ENCODE data around the gene OGFOD1. TPM values are rescaled to one million over a fixed set of nuclear protein-coding genes. Genes with fewer than 3 reads are reported as not detected.

Gene OGFOD1
- total RNA-seq, 1 donor, result 95.0 TPM

DNA sequence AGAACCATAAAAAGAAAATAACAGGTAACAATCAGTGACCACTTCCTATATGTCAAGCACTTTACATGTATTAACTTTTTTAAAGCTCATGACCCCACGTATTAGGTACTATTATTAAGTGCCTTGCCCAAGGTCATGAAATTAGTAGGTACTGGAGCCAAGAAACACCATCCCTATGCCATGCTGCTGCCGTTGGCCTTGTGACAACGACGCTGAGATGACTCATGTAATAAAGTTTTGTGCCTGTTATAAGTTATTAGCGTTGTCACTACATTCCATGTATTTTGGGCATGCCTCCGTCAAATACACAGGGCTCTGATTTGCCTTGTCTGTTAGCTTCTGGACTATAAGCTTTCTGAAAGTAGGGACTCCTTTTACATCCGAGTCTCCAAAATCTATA lies 67.1 kb downstream of the OGFOD1 start:
- DNase-seq (ENCODE audit: low read depth), result no peak
- TF ChIP-seq, protein P1, sequence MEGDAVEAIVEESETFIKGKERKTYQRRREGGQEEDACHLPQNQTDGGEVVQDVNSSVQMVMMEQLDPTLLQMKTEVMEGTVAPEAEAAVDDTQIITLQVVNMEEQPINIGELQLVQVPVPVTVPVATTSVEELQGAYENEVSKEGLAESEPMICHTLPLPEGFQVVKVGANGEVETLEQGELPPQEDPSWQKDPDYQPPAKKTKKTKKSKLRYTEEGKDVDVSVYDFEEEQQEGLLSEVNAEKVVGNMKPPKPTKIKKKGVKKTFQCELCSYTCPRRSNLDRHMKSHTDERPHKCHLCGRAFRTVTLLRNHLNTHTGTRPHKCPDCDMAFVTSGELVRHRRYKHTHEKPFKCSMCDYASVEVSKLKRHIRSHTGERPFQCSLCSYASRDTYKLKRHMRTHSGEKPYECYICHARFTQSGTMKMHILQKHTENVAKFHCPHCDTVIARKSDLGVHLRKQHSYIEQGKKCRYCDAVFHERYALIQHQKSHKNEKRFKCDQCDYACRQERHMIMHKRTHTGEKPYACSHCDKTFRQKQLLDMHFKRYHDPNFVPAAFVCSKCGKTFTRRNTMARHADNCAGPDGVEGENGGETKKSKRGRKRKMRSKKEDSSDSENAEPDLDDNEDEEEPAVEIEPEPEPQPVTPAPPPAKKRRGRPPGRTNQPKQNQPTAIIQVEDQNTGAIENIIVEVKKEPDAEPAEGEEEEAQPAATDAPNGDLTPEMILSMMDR (IDR thresholded peaks at IDR 0.05; ENCODE audit: insufficient read depth, low read length), result no peak
- no peak overlapping the region for H3K4me3 ChIP-seq (ENCODE audit: low read depth, low read length)

DNA sequence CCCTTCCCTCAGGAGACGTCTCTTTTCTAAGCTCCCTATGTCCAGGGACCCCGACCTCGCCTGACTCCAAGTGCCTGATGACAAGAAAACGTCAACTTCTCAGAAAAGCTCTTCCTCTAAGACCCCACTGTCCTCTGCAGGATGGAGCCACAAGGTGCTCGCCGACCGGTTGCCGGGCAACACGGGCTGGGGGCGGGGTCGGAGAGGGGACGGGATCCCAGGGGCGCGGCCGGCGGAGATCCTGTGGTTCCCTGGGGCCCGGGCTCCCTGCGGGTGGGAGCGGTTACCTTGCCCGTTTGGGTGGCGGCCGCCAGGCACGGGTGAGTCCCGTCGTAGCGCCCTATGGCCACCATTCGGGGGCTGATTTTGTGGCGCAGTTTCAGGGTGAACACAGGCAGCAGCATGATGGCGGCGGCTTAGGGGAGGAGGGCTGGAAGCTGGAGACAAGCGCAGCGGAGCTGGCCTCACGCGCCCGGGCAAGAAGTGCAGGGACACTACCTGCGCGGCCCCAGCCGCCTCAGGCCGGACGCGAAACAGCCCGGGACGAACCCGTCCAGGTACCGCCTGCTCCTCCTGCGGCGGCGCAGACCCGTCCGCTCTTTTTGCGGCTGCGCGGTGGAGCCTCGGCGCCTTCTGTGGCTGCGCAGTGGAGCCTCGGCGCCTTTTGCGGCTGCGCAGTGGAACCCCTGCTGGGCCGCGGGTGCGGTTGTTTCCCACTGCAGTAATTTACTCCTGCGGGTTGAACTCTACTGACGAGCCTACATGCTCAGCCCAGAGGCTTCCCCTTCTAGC lies 68.3 kb downstream of the OGFOD1 start, which contains the start of gene BBS2:
TSS of gene BBS2 (minus strand) at position 566 of the 792 bp plus-strand sequence. CDS start at position 404, 162 bp downstream.
- peak; percentile 80 for DNase-seq (ENCODE audit: low read depth)
- TF ChIP-seq, protein P1 (IDR thresholded peaks at IDR 0.05; ENCODE audit: insufficient read depth, low read length), result no peak
- peak within 1 kb of the TSS; percentile 93 for H3K4me3 ChIP-seq (ENCODE audit: low read depth, low read length)

DNA sequence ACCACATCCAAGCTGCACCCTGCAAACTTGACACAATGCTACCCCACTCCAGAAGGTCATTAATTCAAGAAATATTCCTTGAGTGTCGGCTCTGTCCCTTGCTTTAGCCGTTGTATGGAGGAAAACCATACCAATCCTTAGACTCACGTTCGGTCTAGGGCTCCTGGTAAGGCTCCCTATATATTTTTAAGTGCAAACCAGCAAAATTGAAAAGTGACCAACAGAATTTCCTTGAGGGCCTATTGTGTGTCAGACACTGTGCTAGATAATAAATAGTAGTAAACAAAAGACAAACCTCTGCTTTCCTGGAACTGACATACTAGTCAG lies 68.9 kb downstream of the OGFOD1 start:
- no peak for DNase-seq (ENCODE audit: low read depth)
- H3K4me3 ChIP-seq (ENCODE audit: low read depth, low read length), result peak overlapping the region; percentile 93
- TF ChIP-seq, protein P1 (IDR thresholded peaks at IDR 0.05; ENCODE audit: insufficient read depth, low read length), result no peak

DNA sequence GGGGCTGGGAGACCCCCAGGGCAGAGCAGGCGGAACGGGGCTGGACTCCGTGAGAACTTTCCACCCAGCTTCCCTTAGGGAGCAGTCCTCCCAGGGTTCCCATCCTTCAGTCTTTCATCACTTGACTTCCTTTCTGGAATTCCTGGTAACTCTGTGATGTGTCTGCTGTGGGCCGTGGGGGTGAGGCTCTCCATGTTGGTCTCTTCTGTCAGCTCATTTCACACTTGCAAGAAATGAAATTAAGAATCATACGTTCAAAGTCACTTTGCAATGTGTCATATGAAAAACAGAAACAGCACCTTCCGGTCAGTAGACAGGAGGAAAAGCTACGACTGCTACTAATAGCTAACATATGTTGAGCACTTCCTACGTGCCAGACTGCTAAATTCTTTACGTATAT lies 73.9 kb downstream of the OGFOD1 start:
- no peak overlapping the region for H3K4me3 ChIP-seq (ENCODE audit: low read depth, low read length)
- DNase-seq (ENCODE audit: low read depth), result peak; percentile 56
- TF ChIP-seq, protein P1 (IDR thresholded peaks at IDR 0.05; ENCODE audit: insufficient read depth, low read length), result no peak

Other genes starting within 250 kb of the OGFOD1 start
- gene AMFR, start 26.0 kb upstream of the OGFOD1 start, total RNA-seq (ENCODE audit: low replicate concordance), result 133 and 312 TPM in 2 replicates
- 51.6 and 116 TPM in 2 replicates for gene NUDT21, start 222 bp upstream of the OGFOD1 start, total RNA-seq (ENCODE audit: low replicate concordance)
- gene BBS2, start 68.5 kb downstream of the OGFOD1 start, total RNA-seq (ENCODE audit: low replicate concordance), result 58.9 and 85.0 TPM in 2 replicates
- not detected in 2 replicates for gene MT4, start 113.5 kb downstream of the OGFOD1 start, total RNA-seq (ENCODE audit: low replicate concordance)
- gene MT3, start 138.0 kb downstream of the OGFOD1 start, total RNA-seq (ENCODE audit: low replicate concordance), result not detected in 2 replicates
- 8.3 and 114 TPM in 2 replicates for gene MT2A, start 157.0 kb downstream of the OGFOD1 start, total RNA-seq (ENCODE audit: low replicate concordance)
- gene MT1E, start 174.2 kb downstream of the OGFOD1 start, total RNA-seq (ENCODE audit: low replicate concordance), result 54.7 and 103 TPM in 2 replicates
- 3.4 and 10.3 TPM in 2 replicates for gene MT1M, start 181.1 kb downstream of the OGFOD1 start, total RNA-seq (ENCODE audit: low replicate concordance)
- 0.72 TPM in 1 of 2 replicates, not detected in the other for gene MT1A, start 187.1 kb downstream of the OGFOD1 start, total RNA-seq (ENCODE audit: low replicate concordance)
- gene MT1B, start 200.3 kb downstream of the OGFOD1 start, total RNA-seq (ENCODE audit: low replicate concordance), result not detected in 2 replicates
- 0.18 TPM in 1 of 2 replicates, not detected in the other for gene MT1F, start 206.4 kb downstream of the OGFOD1 start, total RNA-seq (ENCODE audit: low replicate concordance)
- not detected in 2 replicates for gene MT1G, start 216.5 kb downstream of the OGFOD1 start, total RNA-seq (ENCODE audit: low replicate concordance)
- gene MT1H, start 218.3 kb downstream of the OGFOD1 start, total RNA-seq (ENCODE audit: low replicate concordance), result not detected in 2 replicates
- 39.9 and 155 TPM in 2 replicates for gene MT1X, start 230.9 kb downstream of the OGFOD1 start, total RNA-seq (ENCODE audit: low replicate concordance)

Data from fibroblast of the aortic adventitia (primary cell).